ENCODE data around the gene FSTL3.

GRCh38 chr19:658916-659839, 17.0 kb upstream of the FSTL3 start:
- TF ChIP-seq REST (IDR thresholded peaks at IDR 0.05; ENCODE audit: insufficient read depth in 1 of 2, low read depth in 2 of 2, low read length in 1 of 2) (no peak), CTCF (IDR thresholded peaks at IDR 0.05) (no peak), POLR2AphosphoS5 (IDR thresholded peaks at IDR 0.05; ENCODE audit: low read depth, low read length) (no peak), TCF7L2 (IDR thresholded peaks at IDR 0.05; ENCODE audit: low read depth, low read length) (no peak), SIN3A (IDR thresholded peaks at IDR 0.05; ENCODE audit: borderline replicate concordance, insufficient read depth, low read depth, low read length) (no peak)

Measured in Panc1 (cell line).